ENCODE measurements around the gene RASGRF2. TPM values are rescaled to one million over a fixed set of nuclear protein-coding genes. Genes with fewer than 3 reads are reported as not detected.
A peak's percentile ranks its signal among the peaks of the same experiment; 100 is the strongest.

The RASGRF2 gene
- total RNA-seq, 2 donors from 2014 or later, result 1.2 to 2.3 TPM

- no peak for DNase-seq
- intact Hi-C loops (cut with DNase I, micrococcal nuclease), result no loop called here
- no peak for ATAC-seq
Observed at GRCh38 chr5:80941496-80941895, 18.7 kb upstream of the RASGRF2 start.

DNA sequence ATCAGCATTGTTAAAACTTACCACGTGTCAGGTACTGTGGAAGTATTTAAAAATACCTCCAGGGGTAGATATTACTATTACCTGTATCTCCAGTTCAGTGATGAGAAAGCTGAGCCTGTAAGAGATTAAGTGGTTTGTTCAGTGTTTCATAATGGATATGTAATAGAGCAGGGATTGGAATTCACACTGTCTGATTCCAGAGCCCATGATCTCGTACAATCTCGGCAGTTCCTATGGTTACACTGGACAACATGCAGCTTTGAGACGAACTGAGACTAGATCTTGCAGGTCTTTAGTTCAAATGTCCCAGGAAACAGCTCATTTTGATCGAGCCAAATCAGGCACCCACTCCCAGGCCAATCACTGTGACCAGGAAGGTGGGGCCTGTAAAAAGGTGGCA is 8.8 kb upstream of the RASGRF2 start:
- DNase-seq (no peak), ATAC-seq (no peak)
- intact Hi-C loops (cut with DNase I, micrococcal nuclease), result no loop called here

- ATAC-seq (no peak), DNase-seq (no peak)
- intact Hi-C loops (cut with DNase I, micrococcal nuclease), result no loop called here
Observed at GRCh38 chr5:80953587-80953986, 6.6 kb upstream of the RASGRF2 start.

- intact Hi-C loops (cut with DNase I, micrococcal nuclease), result no loop called here
Observed at GRCh38 chr5:80955082-80955590, 5.0 kb upstream of the RASGRF2 start.

DNA sequence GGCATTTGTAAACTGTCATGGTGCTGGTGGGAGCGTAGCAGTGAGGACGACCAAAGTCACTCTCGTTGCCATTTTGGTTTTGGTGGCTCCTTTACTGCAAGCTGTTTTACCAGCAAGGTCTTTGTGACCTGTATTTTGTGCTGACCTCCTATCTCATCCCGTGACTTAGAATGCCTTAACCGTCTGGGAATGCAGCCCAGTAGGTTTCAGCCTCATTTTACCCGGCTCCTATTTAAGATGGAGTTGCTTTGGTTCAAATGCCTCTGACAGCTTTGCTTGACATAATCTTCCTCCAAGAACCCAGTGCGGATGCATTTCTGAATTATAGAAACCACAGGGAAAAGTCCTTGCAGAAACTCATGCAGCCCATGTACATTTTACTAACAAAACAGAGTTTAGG is 3.9 kb upstream of the RASGRF2 start:
- intact Hi-C loops (cut with DNase I, micrococcal nuclease), result no loop called here
- DNase-seq, result no peak
- ATAC-seq, result no peak

More at GRCh38 chr5:80955082-80955590, 5.0 kb upstream of the RASGRF2 start:
- ATAC-seq (no peak), DNase-seq (no peak)

DNA sequence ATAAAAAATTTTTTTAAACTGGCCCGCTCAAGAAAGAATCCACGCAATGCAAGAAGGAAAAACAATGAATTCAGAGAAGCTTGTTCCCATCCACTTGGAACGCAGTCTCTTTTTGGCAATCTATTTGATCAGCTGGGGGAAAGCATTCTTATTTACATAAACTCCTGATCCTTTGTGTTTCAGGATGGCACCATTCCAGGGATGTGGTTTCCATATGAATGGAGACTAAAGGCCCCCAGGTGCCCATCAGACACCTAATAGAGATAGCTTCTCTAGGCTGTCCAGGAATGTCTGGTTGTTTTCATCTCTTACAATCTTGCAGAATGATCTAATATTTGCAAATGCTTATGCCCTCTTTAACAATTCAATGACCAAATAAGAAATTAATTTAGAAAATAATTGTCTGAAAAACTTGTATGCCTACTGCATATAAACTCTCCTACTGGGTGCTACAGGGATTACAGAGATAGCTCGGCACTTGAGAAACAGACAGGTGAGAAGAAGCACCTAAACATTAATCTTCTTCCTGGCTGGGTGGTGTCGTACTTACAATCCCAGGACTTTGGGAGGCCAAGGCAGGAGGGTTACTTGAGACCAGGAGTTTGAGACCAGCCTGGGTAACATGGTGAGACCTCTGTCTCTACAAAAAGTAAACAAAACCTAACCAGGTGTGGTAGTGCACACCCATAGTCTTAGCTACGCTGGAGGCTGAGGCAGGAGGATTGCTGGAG is 3.0 kb upstream of the RASGRF2 start:
- intact Hi-C loops (cut with DNase I, micrococcal nuclease), result no loop called here
- ATAC-seq (no peak), DNase-seq (no peak)

- intact Hi-C loops (cut with DNase I, micrococcal nuclease), result no loop called here
- ATAC-seq (no peak), DNase-seq (no peak)
Observed at GRCh38 chr5:80958616-80959015, 1.5 kb upstream of the RASGRF2 start.

GRCh38 chr5:80959138-80959537 is 1.0 kb upstream of the RASGRF2 start:
- intact Hi-C loops (cut with DNase I, micrococcal nuclease), result no loop called here
- ATAC-seq (no peak), DNase-seq (no peak)

DNA sequence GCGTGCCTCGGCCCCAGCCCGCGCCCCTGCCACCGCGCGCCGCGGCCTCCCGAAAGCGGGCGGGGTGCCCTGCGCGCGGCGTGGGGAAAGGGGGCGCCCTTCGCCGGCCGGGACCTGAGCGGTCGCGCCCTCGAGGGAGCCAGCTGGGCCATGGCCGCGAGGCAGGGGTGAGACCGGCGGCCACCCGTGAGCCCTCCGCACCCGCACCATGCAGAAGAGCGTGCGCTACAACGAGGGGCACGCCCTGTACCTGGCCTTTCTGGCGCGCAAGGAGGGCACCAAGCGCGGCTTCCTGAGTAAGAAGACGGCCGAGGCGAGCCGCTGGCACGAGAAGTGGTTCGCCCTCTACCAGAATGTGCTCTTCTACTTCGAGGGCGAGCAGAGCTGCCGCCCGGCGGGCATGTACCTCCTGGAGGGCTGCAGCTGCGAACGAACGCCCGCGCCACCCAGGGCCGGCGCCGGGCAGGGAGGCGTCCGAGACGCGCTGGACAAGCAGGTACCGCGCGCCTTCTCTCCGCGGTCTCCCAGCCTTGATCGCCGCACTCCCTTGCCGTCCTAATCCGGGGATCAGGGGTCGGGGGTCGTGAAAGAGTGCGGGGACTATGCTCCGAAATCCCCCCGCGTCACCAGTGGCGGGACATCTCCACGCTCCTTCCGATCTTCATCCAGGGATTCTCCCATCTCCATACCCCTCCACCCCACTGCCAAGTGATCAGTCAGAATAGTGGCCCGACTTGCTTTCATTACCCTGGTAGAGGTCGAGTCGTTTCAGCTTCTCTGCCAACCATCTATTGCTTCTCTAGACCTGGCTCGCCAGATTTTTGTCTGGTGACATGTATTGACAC is 590 bp downstream of the RASGRF2 start:
- intact Hi-C loops (cut with DNase I, micrococcal nuclease), result no loop called here
- ATAC-seq (peak; percentile 50), DNase-seq (peak in 1 of 2 donors; percentile 36)

DNA sequence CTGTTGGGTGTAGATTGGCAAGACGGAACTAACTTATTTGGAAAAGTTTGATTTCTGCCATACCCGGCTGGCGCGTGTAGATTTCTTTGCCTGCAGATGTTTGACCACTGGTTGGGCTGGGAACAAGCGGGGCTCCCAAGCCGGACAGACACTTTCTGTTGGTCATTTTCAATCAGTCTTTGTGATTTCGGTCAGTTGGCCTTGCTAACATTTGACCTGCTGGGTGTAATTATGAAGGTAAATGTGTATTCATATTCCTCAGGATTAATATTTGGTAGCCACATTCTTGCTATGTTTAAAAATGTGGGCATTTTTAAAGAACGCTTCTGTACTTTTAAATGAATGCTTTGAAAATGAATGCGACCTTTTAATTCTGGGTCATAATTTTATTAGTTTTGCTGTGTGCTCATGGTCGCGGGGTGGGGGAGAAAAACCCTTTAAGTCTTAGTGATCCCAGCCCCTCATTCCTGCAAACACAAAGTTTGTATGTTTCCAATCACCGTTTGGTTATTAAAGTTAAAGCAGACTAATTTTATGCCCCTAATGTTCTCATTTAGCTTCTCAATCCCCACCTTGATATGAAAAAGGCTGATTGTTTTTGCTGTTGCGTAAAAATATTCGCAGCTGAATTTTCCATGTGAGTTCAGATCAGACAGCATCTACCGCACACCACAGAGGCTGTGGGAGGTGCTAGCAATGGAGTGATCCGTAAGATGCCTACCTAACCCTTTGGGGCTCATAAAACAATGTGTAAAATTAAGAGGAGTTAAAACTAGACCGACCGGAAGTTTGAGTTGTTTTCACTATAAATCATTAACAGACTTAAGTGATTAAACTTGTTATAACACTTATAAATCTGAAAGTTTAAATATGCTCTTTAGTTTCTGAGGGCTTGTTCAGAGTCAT is 1.5 kb downstream of the RASGRF2 start:
- peak; percentile 90 for ATAC-seq

GRCh38 chr5:80962630-80963520 is 2.7 kb downstream of the RASGRF2 start:
- DNase-seq (no peak), ATAC-seq (no peak)
- intact Hi-C loops (cut with DNase I, micrococcal nuclease), result no loop called here

More for the DNA sequence above, 1.5 kb downstream of the RASGRF2 start:
- intact Hi-C loops (cut with DNase I, micrococcal nuclease), result no loop called here
- DNase-seq, result peak; percentile 25 to 33

- intact Hi-C loops (cut with DNase I, micrococcal nuclease), result no loop called here
- ATAC-seq (no peak), DNase-seq (no peak)
Observed at GRCh38 chr5:80963521-80963895, 3.3 kb downstream of the RASGRF2 start.

DNA sequence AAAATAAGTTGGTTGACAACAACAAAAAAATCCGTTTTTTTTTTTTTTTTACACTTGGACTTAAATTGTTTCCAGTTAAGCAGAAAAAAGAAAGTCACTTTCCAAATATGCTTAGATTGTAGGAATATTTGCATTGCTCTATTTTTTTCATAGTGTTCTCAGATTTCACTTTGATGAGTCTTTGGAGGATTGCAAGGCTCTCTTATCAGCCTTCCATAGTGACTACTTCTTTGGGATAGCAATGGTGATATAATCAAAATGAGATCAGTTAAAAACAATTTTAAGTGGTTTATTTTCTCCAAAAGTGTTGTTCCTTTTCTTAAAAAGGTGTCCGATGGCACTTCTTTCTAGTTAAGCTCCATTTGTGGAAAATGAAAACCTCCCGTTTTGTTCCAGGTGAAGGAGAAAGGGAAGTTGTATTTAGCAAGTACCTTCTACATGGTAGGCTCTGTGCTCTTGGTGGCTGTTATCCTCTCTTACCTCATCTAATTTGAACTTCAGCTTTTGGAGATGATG is 3.9 kb downstream of the RASGRF2 start:
- ATAC-seq, result no peak
- DNase-seq, result no peak
- intact Hi-C loops (cut with DNase I, micrococcal nuclease), result no loop called here

GRCh38 chr5:80964491-80964890 is 4.3 kb downstream of the RASGRF2 start:
- intact Hi-C loops (cut with DNase I, micrococcal nuclease), result no loop called here
- DNase-seq (no peak), ATAC-seq (no peak)

- no peak for ATAC-seq
- intact Hi-C loops (cut with DNase I, micrococcal nuclease), result no loop called here
Observed at GRCh38 chr5:80964919-80965318, 4.8 kb downstream of the RASGRF2 start.

GRCh38 chr5:80967500-80968181 is 7.5 kb downstream of the RASGRF2 start:
- peak; percentile 86 for ATAC-seq

More at GRCh38 chr5:80964919-80965318, 4.8 kb downstream of the RASGRF2 start:
- DNase-seq, result no peak

DNA sequence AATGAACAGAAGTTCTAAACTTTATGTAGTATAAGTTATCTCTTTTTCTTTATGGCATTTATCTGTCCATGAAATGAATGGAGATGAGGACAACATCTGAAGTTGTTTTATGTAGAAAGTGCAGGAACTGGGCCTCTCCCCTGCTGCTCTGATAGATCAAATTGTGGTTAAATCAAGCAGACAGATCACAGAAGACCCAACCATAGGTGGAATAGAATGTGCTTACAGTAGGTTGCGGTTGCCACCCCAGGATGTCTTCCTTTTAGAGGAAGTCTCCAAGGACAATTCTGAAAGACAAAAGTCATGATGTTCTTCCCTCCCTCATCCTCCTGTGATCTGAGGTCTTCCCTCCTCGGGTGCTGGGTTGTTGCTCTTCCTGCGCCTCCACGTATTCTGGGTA is 12.9 kb downstream of the RASGRF2 start:
- ATAC-seq (no peak), DNase-seq (no peak)
- intact Hi-C loops (cut with DNase I, micrococcal nuclease), result no loop called here

More at GRCh38 chr5:80967500-80968181, 7.5 kb downstream of the RASGRF2 start:
- peak; percentile 24 to 46 for DNase-seq
- intact Hi-C loops (cut with DNase I, micrococcal nuclease), result no loop called here

Measured in left colon (tissue), 2 donors.